Glutamatergic neuron (in vitro differentiated cells): ENCODE data around the gene SDR42E1. TPM values are rescaled to one million over a fixed set of nuclear protein-coding genes. Genes with fewer than 3 reads are reported as not detected.

Experiments used
- DNase-seq: peaks from one replicate; pipeline ENCODE4 v3.0.0; 2022
- H3K27ac Mint-ChIP-seq: one replicate; pipeline ENCODE4 v1.8.0; 2020; ENCODE audit warnings: mild to moderate bottlenecking, mixed read lengths, inconsistent platforms; ENCODE audit not compliant: unreplicated experiment
- H3K27me3 Mint-ChIP-seq: one replicate; pipeline ENCODE4 v1.8.0; 2020; ENCODE audit warnings: mild to moderate bottlenecking, moderate library complexity, mixed read lengths, inconsistent platforms; ENCODE audit not compliant: unreplicated experiment
- H3K36me3 Mint-ChIP-seq: one replicate; pipeline ENCODE4 v1.8.0; 2020; ENCODE audit warnings: mild to moderate bottlenecking, mixed read lengths, inconsistent platforms; ENCODE audit not compliant: unreplicated experiment
- H3K4me1 Mint-ChIP-seq: one replicate; pipeline ENCODE4 v1.8.0; 2020; ENCODE audit warnings: mild to moderate bottlenecking, low read depth, mixed read lengths, inconsistent platforms; ENCODE audit not compliant: unreplicated experiment
- H3K4me3 Mint-ChIP-seq: one replicate; pipeline ENCODE4 v1.8.0; 2020; ENCODE audit warnings: mild to moderate bottlenecking, mixed read lengths, inconsistent platforms; ENCODE audit not compliant: unreplicated experiment
- H3K9me3 Mint-ChIP-seq: one replicate; pipeline ENCODE4 v1.8.0; 2020; ENCODE audit warnings: mild to moderate bottlenecking, moderate library complexity, mixed read lengths, inconsistent platforms; ENCODE audit not compliant: unreplicated experiment
- CTCF ChIP-seq: fragments of 200-600 bp; sonication (generic); IDR thresholded peaks from one replicate; pipeline ENCODE4 v1.5.0; 2021; ENCODE audit not compliant: partially characterized antibody, unreplicated experiment
- long read RNA-seq: library from polyadenylated mRNA; unstranded; transcript quantifications from one replicate; pipeline ENCODE4 v2.0.0, GENCODE V29; 2020; ENCODE audit not compliant: unreplicated experiment
- total RNA-seq: library from RNA; stranded (reverse); fragmentation: NEBNext Ultra II Directional; extraction: Animal tissue kit (Norgen Biotek cat#: 25700); gene quantifications from one replicate; pipeline ENCODE4 v1.2.1, GENCODE V29; 2021; ENCODE audit not compliant: unreplicated experiment

Gene SDR42E1
- 0.20 TPM for total RNA-seq
- long read RNA-seq, result 0 reads

GRCh38 chr16:82011199-82011641 is at the start of gene SDR42E1:
TSS of gene SDR42E1 (minus strand) at chr16:82011470. CDS start at chr16:82000858, 10,612 bp downstream.
- Mint-ChIP-seq H3K4me3 (peak within 1 kb of the TSS; percentile 42), H3K9me3 (peaks cover 11% of the 10 kb centered on the region), H3K4me1 (no peaks in the 10 kb centered on the region), H3K27me3 (peaks cover 5% of the 10 kb centered on the region), H3K36me3 (peaks cover 38% of the 10 kb centered on the region), H3K27ac (no peak within 1 kb of the TSS)
- no peak for TF ChIP-seq CTCF
- no peak for DNase-seq

GRCh38 chr16:82059983-82060421 is 48.7 kb upstream of the SDR42E1 start:
- Mint-ChIP-seq H3K27ac (no peak overlapping the region), H3K4me1 (no peaks in the 10 kb centered on the region), H3K36me3 (no peaks in the 10 kb centered on the region), H3K9me3 (peaks cover 1% of the 10 kb centered on the region), H3K4me3 (no peak overlapping the region), H3K27me3 (peaks cover 3% of the 10 kb centered on the region)
- no peak for DNase-seq
- no peak for TF ChIP-seq CTCF

GRCh38 chr16:82059161-82059982 is 48.1 kb upstream of the SDR42E1 start:
- no peak for DNase-seq
- no peak for TF ChIP-seq CTCF
- Mint-ChIP-seq H3K4me3 (no peak overlapping the region), H3K27me3 (peaks cover 3% of the 10 kb centered on the region), H3K9me3 (peaks cover 1% of the 10 kb centered on the region), H3K27ac (no peak overlapping the region), H3K36me3 (no peaks in the 10 kb centered on the region), H3K4me1 (peaks cover 2% of the 10 kb centered on the region)

- H3K27me3 Mint-ChIP-seq, result peaks cover 3% of the 10 kb centered on the region
- no peaks in the 10 kb centered on the region for H3K36me3 Mint-ChIP-seq
- no peak for TF ChIP-seq CTCF
- peaks cover 1% of the 10 kb centered on the region for H3K9me3 Mint-ChIP-seq
- H3K4me3 Mint-ChIP-seq, result no peak overlapping the region
- H3K27ac Mint-ChIP-seq, result no peak overlapping the region
- H3K4me1 Mint-ChIP-seq, result peaks cover 2% of the 10 kb centered on the region
- no peak for DNase-seq
These were observed 45.3 kb upstream of the SDR42E1 start for GRCh38 chr16:82056550-82056896.
